Naive thymus-derived CD4-positive, alpha-beta T cell (primary cell): Measurements from ENCODE around the gene ZYG11A. TPM values are rescaled to one million over a fixed set of nuclear protein-coding genes. Genes with fewer than 3 reads are reported as not detected.
"Not testable (repeated sequence)": the region's sequence is repeated elsewhere in the genome, so short reads cannot be mapped to it uniquely, and the experiment has no call there.

Experiments
- ATAC-seq: fragments of 150-1000 bp; cut with Tn5 transposase; 2 replicates; pipeline ENCODE4 v1.10.0; 2021; ENCODE audit warnings: mild to moderate bottlenecking, moderate library complexity
- CTCF ChIA-PET: fragments of 350-600 bp; sonication (Branson Sonifier 250); formaldehyde crosslinking; loops from one replicate; lab custom pipeline; 2021; ENCODE audit warnings: antibody characterized with exemption; lab: Charles Lee
- POLR2A ChIA-PET: fragments of 350-600 bp; sonication (Branson Sonifier 250); formaldehyde crosslinking; loops from one replicate; lab custom pipeline; 2021; ENCODE audit warnings: antibody characterized with exemption, inconsistent platforms; lab: Charles Lee
- DNase-seq, 9 donors: peaks; one replicate each; pipeline versions ENCODE4 v3.0.0 to v3.0.0-alpha.2; 2020 to 2022; ENCODE audit warnings: mixed read lengths in 1 of 9
- H3K27ac ChIP-seq: one replicate; pipeline ENCODE4 v1.7.0; 2013; ENCODE audit warnings: mild to moderate bottlenecking, low read depth, low read length, moderate library complexity
- H3K27me3 ChIP-seq, 2 donors: one replicate each; pipeline ENCODE4 v1.7.0; 2013; ENCODE audit warnings: low read length in 2 of 2, mild to moderate bottlenecking in 2 of 2, moderate library complexity in 2 of 2; ENCODE audit not compliant: control insufficient read depth in 2 of 2, insufficient read depth in 2 of 2
- H3K36me3 ChIP-seq, 3 experiments: 1 replicate in 2 of 3; 2 replicates in 1 of 3; pipeline ENCODE4 v1.7.0; 2013; ENCODE audit warnings: low read length in 3 of 3, mild to moderate bottlenecking in 3 of 3, moderate library complexity in 1 of 3; ENCODE audit not compliant: insufficient read depth in 3 of 3, control insufficient read depth in 2 of 3
- H3K4me1 ChIP-seq, 2 donors: one replicate each; pipeline ENCODE4 v1.7.0; 2013; ENCODE audit warnings: low read length in 2 of 2, mild to moderate bottlenecking in 2 of 2, moderate library complexity in 1 of 2; ENCODE audit not compliant: control insufficient read depth in 2 of 2, insufficient read depth in 2 of 2
- H3K4me3 ChIP-seq: 2 replicates; pipeline ENCODE4 v1.7.0; 2013; ENCODE audit warnings: mild to moderate bottlenecking, low read length
- H3K9me3 ChIP-seq, 3 experiments: 1 replicate in 2 of 3; 2 replicates in 1 of 3; pipeline ENCODE4 v1.7.0; 2013; ENCODE audit warnings: low read length in 3 of 3; ENCODE audit not compliant: control insufficient read depth in 2 of 3
- H3K27ac Mint-ChIP-seq, 9 donors: one replicate each; pipeline ENCODE4 v1.8.0; 2020 to 2022; ENCODE audit warnings: mixed read lengths in 9 of 9, mild to moderate bottlenecking in 8 of 9, moderate library complexity in 5 of 9, inconsistent platforms in 2 of 9
- H3K27me3 Mint-ChIP-seq, 5 donors: one replicate each; pipeline ENCODE4 v1.8.0; 2021 to 2022; ENCODE audit warnings: mixed read lengths in 5 of 5, mild to moderate bottlenecking in 1 of 5
- H3K36me3 Mint-ChIP-seq, 5 donors: one replicate each; pipeline ENCODE4 v1.8.0; 2020 to 2022; ENCODE audit warnings: mixed read lengths in 5 of 5, mild to moderate bottlenecking in 3 of 5, inconsistent platforms in 1 of 5
- H3K4me1 Mint-ChIP-seq, 7 donors: one replicate each; pipeline ENCODE4 v1.8.0; 2020 to 2022; ENCODE audit warnings: mixed read lengths in 7 of 7, mild to moderate bottlenecking in 3 of 7, inconsistent platforms in 1 of 7
- H3K4me3 Mint-ChIP-seq, 10 donors: one replicate each; pipeline ENCODE4 v1.8.0; 2020 to 2022; ENCODE audit warnings: mild to moderate bottlenecking in 10 of 10, mixed read lengths in 10 of 10, moderate library complexity in 6 of 10, inconsistent platforms in 2 of 10
- H3K9me3 Mint-ChIP-seq, 11 donors: one replicate each; pipeline ENCODE4 v1.8.0; 2020 to 2022; ENCODE audit warnings: mixed read lengths in 11 of 11, mild to moderate bottlenecking in 4 of 11, inconsistent platforms in 1 of 11, moderate library complexity in 1 of 11
- intact Hi-C, 2 donors: fragments of 100-400 bp; cut with micrococcal nuclease; formaldehyde crosslinking; loops; one replicate each; pipeline ENCODE4 v1.15.1; 2023
- polyA plus RNA-seq, 2 donors: library from polyadenylated mRNA; unstranded; fragments of 300-500 nt; fragmentation: Illumina TruSeq; gene quantifications; one replicate each; pipeline ENCODE4 v1.2.3, GENCODE V29; 2021
- total RNA-seq, 6 experiments: library from RNA in 5 of 6; stranded (reverse) in 5 of 6; gene quantifications; 1 replicate in 5 of 6; 2 replicates in 1 of 6; pipeline ENCODE4 v1.2.3 and lab custom pipeline; 2021 to 2026

Gene ZYG11A
- total RNA-seq (under 1 TPM in 3 of 5 experiments, not detected in 2; 0.07 to 0.27 (median 0.12) TPM), polyA plus RNA-seq (not detected), total RNA-seq (lab: John Stamatoyannopoulos, UW) (not detected)

DNA sequence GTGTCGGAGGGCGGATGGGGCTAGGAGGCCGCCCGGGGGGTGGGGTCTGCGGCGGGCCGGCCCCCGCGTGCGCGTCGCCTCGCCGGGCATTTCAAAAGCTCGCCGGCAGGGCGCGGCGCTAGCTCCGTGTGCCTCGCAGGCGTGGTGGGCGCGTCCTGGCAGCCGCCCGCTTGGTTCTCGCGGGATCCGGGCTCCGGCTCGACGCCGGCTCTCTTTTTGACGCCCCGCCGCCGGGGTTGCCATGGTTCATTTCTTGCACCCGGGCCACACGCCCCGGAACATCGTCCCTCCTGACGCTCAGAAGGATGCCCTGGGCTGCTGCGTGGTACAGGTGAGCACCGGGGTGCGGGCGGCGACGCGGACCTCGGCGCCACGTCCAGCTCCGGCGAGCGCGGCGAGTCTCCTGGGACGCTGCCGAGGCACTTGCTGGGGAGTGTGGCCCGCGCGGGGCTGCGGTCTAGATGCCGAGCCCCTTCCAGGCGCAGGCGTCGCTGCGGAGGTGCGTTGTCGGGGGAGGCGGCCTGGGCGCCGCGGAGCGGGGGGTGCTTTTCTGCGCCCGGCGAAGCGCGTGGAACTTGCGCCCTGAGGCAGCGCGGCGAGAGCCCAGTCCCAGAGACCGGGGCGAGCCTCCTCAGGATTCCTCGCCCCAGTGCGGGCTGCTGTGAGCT lies at the start of gene ZYG11A:
Gene ZYG11A, plus strand, starts transcription at position 118 of the 668 bp plus-strand sequence. Its CDS starts 124 bp downstream, at position 242.
- no peaks in the 10 kb centered on the region for H3K36me3 Mint-ChIP-seq
- intact Hi-C loops = loop anchor here (1.0 to 5.0 kb wide), 4 partner anchors 78 to 476 kb away; partner anchors contain the start of genes ECHDC2 (in 2 of the 2) and CC2D1B (in 1 of the 2)
- POLR2A ChIA-PET = no interaction called here
- H3K27ac ChIP-seq = no peak within 1 kb of the TSS
- H3K4me3 ChIP-seq = peak within 1 kb of the TSS; percentile 23
- peaks cover 0 to 9% (median 6%) of the 10 kb centered on the region in 7 donors for H3K4me1 Mint-ChIP-seq
- H3K4me3 Mint-ChIP-seq = peak within 1 kb of the TSS; percentile 60 to 78 (median 74)
- peaks cover 3 to 7% of the 10 kb centered on the region in 2 donors for H3K27me3 ChIP-seq
- DNase-seq = peak; percentile 50 to 78 (median 72)
- H3K9me3 Mint-ChIP-seq = peaks cover 0 to 2% (median 0%) of the 10 kb centered on the region in 11 donors
- peaks cover 0 to 6% of the 10 kb centered on the region in 2 donors for H3K4me1 ChIP-seq
- H3K27me3 Mint-ChIP-seq = peaks cover 33 to 38% (median 35%) of the 10 kb centered on the region in 5 donors
- CTCF ChIA-PET = no interaction called here
- peak within 1 kb of the TSS in 1 of 9 donors; percentile 46 for H3K27ac Mint-ChIP-seq
- H3K9me3 ChIP-seq = no peaks in the 10 kb centered on the region
- H3K36me3 ChIP-seq = no peaks in the 10 kb centered on the region
- ATAC-seq = peak; percentile 97

DNA sequence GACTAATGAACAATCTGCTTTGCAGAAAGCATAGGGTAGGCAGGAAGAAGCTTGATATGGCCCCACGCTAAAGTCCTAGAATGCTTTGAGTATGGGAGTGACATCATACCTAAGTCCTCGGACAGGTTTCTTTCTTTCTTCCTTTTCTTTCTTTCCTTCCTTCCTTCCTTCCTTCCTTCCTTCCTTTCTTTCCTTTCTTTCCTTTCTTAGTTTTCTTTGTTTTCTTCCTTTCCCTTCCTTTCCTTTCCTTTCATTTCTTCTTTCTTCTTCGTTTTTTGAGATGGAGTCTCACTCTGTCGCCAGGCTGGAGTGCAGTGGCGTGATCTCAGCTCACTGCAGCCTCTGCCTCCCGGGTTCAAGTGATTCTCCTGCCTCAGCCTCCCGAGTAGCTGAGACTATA lies 48.8 kb upstream of the ZYG11A start:
- ATAC-seq, H3K4me1 Mint-ChIP-seq, H3K4me1 ChIP-seq, CTCF ChIA-PET, H3K27ac ChIP-seq, intact Hi-C loops, DNase-seq, H3K4me3 ChIP-seq, H3K9me3 Mint-ChIP-seq, H3K27me3 Mint-ChIP-seq, POLR2A ChIA-PET, H3K9me3 ChIP-seq, H3K4me3 Mint-ChIP-seq, H3K27me3 ChIP-seq: not testable (repeated sequence)
- H3K36me3 ChIP-seq = peaks cover 0 to 34% (median 6%) of the 10 kb centered on the region in 3 experiments
- peak overlapping the region in 1 of 9 donors; percentile 57 for H3K27ac Mint-ChIP-seq
- H3K36me3 Mint-ChIP-seq = peaks cover 4 to 34% (median 14%) of the 10 kb centered on the region in 5 donors

DNA sequence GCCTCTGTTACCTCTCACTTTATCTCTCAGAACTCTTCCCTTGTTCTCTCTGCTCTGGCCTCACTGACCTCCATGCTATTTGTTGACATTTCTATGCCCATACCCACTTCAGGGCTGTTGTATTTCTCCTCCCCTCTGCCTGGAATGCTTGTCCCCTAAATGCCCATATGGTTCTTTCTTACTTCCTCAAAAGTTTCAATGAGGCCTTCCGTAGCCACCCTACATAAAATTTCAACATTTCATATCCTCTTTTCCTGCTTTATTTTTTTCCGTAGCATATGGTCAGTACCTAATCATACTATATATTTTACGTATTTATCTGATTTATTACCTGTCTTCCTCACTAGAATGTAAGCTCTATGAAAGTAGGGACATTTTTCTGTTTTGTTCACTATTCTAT lies 47.1 kb upstream of the ZYG11A start:
- H3K4me3 Mint-ChIP-seq = no peak overlapping the region
- no peak overlapping the region for H3K27ac ChIP-seq
- H3K36me3 Mint-ChIP-seq = peaks cover 4 to 30% (median 11%) of the 10 kb centered on the region in 5 donors
- ChIA-PET POLR2A (no interaction called here), CTCF (no interaction called here)
- intact Hi-C loops = no loop called here
- H3K4me1 Mint-ChIP-seq = peaks cover 0 to 3% (median 0%) of the 10 kb centered on the region in 7 donors
- DNase-seq (no peak), ATAC-seq (no peak)
- H3K36me3 ChIP-seq = peaks cover 0 to 34% (median 6%) of the 10 kb centered on the region in 3 experiments
- H3K27me3 ChIP-seq = no peaks in the 10 kb centered on the region
- H3K27me3 Mint-ChIP-seq = no peaks in the 10 kb centered on the region
- H3K4me1 ChIP-seq = no peaks in the 10 kb centered on the region
- H3K9me3 ChIP-seq = no peaks in the 10 kb centered on the region
- H3K27ac Mint-ChIP-seq = no peak overlapping the region
- H3K4me3 ChIP-seq = no peak overlapping the region
- H3K9me3 Mint-ChIP-seq = no peaks in the 10 kb centered on the region

DNA sequence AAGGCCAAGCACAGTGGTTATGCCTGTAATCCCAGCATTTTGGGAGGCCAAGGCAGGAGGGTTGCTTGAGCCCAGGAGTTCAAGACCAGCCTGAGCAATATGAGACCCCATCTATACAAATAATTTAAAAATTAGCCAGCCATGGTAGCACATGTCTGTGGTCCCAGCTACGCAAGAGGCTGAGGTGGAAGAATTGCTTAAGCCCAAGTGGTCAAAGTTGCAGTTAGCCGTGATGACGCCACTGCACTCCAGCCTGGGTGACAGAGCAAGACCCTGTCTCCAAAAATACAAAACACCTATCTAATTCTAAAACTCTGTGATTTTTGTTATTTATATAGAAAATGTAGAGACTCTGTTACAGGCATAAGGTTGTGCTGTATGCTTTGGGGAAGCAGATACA lies 44.2 kb upstream of the ZYG11A start:
- Histone ChIP-seq H3K4me1 (no peaks in the 10 kb centered on the region), H3K27ac (no peak overlapping the region), H3K27me3 (no peaks in the 10 kb centered on the region), H3K36me3 (peaks cover 0 to 32% (median 6%) of the 10 kb centered on the region in 3 experiments), H3K9me3 (no peaks in the 10 kb centered on the region), H3K4me3 (no peak overlapping the region)
- POLR2A ChIA-PET = no interaction called here
- Mint-ChIP-seq H3K4me1 (peaks cover 0 to 3% (median 0%) of the 10 kb centered on the region in 7 donors), H3K4me3 (no peak overlapping the region), H3K9me3 (no peaks in the 10 kb centered on the region), H3K27me3 (no peaks in the 10 kb centered on the region), H3K36me3 (peaks cover 0 to 26% (median 11%) of the 10 kb centered on the region in 5 donors), H3K27ac (no peak overlapping the region)
- DNase-seq = no peak
- intact Hi-C loops = no loop called here
- CTCF ChIA-PET = no interaction called here
- ATAC-seq = no peak

DNA sequence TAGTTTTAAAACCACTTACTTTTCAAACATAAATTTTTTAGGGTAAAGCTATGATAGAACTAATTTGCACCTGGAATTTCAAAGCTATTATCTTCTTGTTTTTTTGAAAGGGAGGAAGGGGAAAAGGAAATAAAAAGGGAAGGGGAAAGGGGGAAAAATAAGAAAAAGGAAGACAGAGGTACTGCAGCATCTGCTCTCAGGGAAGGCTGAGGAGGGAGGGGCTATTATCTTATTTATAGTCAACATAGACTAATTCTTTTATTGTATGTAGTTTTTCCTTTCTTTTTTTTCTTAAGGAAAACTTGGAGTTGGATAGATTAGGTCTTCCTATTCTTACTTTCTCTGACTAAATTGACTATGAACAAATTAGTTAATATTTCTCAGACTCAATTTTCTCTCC lies 41.5 kb upstream of the ZYG11A start:
- peaks cover 0 to 20% (median 6%) of the 10 kb centered on the region in 3 experiments for H3K36me3 ChIP-seq
- H3K9me3 ChIP-seq = no peaks in the 10 kb centered on the region
- intact Hi-C loops = no loop called here
- Mint-ChIP-seq H3K36me3 (peaks cover 0 to 12% (median 4%) of the 10 kb centered on the region in 5 donors), H3K27me3 (no peaks in the 10 kb centered on the region), H3K4me3 (no peak overlapping the region), H3K27ac (peak overlapping the region in 2 of 9 donors; percentile 17 to 21), H3K4me1 (no peaks in the 10 kb centered on the region), H3K9me3 (no peaks in the 10 kb centered on the region)
- H3K4me1 ChIP-seq = no peaks in the 10 kb centered on the region
- H3K27me3 ChIP-seq = no peaks in the 10 kb centered on the region
- H3K27ac ChIP-seq = no peak overlapping the region
- no peak for ATAC-seq
- no peak for DNase-seq
- CTCF ChIA-PET = no interaction called here
- POLR2A ChIA-PET = no interaction called here
- no peak overlapping the region for H3K4me3 ChIP-seq

DNA sequence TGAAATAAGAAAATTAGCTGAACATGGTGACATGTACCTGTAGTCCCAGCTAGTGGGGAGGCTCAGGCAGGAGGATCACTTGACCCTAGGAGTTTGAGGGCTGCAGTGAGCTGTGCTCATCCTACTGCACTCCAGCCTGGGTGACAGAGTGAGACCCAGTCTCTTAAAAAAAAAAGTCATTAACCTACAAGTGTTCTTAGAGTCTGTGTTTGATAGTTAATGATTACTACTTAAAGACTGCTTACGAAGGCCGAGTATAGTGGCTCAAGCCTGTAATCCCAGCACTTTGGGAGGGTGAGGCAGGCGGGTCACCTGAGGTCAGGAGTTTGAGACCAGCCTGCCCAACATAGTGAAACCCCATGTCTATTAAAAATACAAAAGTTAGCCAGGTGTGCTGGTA lies 38.5 kb upstream of the ZYG11A start:
- H3K27ac ChIP-seq, H3K4me1 Mint-ChIP-seq, H3K36me3 ChIP-seq, H3K27ac Mint-ChIP-seq, POLR2A ChIA-PET, ATAC-seq, H3K4me3 ChIP-seq, H3K27me3 Mint-ChIP-seq, H3K9me3 ChIP-seq, DNase-seq, H3K9me3 Mint-ChIP-seq, H3K4me3 Mint-ChIP-seq, intact Hi-C loops, H3K4me1 ChIP-seq, H3K27me3 ChIP-seq: not testable (repeated sequence)
- CTCF ChIA-PET = interaction anchor here (0.7 kb wide), 1 partner anchor 28 kb away, joined by 4 read pairs; no protein-coding TSS in a partner anchor
- peaks cover 0 to 11% (median 0%) of the 10 kb centered on the region in 5 donors for H3K36me3 Mint-ChIP-seq
